Measurements from ENCODE around the gene ZNF335. TPM values are rescaled to one million over a fixed set of nuclear protein-coding genes. Genes with fewer than 3 reads are reported as not detected.

ZNF335 gene
- total and polyA plus RNA-seq, 2 experiments from 2014 or later = 13.5 to 28.1 TPM

DNA sequence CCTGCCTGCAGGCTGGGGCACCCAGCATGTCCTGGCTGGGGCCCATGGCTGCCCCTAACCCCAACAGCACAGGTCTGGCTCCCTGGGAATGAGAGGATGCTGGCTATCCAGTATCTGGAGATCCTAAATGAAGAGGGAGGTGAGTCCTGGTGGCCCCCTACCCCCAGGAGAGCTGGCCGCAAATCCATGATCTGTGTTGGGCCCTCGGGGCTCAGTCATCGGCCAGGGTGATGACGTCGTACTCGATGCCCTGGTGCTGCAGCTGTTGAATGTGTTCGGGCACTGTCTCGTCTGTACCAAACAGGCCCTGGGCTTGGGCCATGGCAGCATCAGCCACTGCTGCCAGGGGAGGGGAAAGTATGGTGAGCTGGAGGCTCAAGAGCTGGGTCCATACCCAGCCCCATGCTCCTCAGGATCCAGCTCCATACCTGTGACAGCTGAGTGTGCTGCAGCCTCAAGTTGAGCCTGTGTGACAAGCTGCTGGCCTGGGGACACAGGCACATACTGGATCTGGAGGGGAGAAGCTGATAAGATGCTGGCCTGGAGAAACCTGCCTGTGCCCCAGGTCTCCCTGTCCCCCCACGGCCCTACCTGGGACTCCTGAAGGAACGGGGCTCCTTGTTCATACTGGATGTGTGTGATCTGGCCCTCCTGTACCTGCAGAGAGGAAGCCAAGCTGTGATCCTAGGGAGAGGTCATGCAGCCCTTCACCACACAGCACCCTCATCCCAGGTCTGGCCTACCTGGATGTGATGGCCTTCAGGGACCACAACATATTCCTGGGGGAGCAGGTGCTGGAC lies 23.1 kb downstream of the ZNF335 start:
- H3K4me3 ChIP-seq = no peak overlapping the region
- no peaks in the 10 kb centered on the region for H3K27me3 ChIP-seq
- peak overlapping the region; percentile 28 for H3K27ac ChIP-seq
- no peaks in the 10 kb centered on the region for H3K9me3 ChIP-seq (ENCODE audit: low read depth)
- TF ChIP-seq, protein P1, sequence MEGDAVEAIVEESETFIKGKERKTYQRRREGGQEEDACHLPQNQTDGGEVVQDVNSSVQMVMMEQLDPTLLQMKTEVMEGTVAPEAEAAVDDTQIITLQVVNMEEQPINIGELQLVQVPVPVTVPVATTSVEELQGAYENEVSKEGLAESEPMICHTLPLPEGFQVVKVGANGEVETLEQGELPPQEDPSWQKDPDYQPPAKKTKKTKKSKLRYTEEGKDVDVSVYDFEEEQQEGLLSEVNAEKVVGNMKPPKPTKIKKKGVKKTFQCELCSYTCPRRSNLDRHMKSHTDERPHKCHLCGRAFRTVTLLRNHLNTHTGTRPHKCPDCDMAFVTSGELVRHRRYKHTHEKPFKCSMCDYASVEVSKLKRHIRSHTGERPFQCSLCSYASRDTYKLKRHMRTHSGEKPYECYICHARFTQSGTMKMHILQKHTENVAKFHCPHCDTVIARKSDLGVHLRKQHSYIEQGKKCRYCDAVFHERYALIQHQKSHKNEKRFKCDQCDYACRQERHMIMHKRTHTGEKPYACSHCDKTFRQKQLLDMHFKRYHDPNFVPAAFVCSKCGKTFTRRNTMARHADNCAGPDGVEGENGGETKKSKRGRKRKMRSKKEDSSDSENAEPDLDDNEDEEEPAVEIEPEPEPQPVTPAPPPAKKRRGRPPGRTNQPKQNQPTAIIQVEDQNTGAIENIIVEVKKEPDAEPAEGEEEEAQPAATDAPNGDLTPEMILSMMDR (IDR thresholded peaks at IDR 0.05; ENCODE audit: low read depth, low read length) = no peak
- DNase-seq (ENCODE audit: low read depth in 1 of 2, low spot score in 1 of 2) = no peak
- H3K36me3 ChIP-seq = peaks cover 58% of the 10 kb centered on the region
- H3K4me1 ChIP-seq (ENCODE audit: low read depth) = no peaks in the 10 kb centered on the region

DNA sequence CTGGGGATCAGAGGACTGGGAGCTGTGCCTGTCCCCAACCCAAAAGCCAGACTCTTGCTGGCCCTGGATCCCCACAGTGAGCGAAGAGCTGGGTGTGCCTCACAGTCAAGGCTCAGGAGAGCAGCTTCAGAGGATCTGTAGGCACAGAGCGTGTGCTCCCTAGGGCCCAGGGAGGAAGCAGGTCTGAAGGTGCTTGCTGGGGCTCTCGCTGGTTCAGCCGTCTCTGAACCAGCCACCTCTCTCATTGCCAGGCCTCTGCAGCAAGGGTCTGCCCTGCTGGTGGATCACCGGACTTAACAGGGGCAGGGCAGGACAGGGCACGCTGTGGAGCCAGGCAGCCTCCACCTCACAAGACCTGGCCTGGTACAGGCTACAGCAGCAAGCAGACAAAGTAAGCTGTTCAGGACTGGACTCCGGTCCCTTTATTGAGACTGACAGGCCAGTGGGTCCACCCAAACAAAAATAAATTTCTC lies 23.7 kb downstream of the ZNF335 start:
- TF ChIP-seq, protein P1 (IDR thresholded peaks at IDR 0.05; ENCODE audit: low read depth, low read length) = no peak
- H3K4me1 ChIP-seq (ENCODE audit: low read depth) = no peaks in the 10 kb centered on the region

DNA sequence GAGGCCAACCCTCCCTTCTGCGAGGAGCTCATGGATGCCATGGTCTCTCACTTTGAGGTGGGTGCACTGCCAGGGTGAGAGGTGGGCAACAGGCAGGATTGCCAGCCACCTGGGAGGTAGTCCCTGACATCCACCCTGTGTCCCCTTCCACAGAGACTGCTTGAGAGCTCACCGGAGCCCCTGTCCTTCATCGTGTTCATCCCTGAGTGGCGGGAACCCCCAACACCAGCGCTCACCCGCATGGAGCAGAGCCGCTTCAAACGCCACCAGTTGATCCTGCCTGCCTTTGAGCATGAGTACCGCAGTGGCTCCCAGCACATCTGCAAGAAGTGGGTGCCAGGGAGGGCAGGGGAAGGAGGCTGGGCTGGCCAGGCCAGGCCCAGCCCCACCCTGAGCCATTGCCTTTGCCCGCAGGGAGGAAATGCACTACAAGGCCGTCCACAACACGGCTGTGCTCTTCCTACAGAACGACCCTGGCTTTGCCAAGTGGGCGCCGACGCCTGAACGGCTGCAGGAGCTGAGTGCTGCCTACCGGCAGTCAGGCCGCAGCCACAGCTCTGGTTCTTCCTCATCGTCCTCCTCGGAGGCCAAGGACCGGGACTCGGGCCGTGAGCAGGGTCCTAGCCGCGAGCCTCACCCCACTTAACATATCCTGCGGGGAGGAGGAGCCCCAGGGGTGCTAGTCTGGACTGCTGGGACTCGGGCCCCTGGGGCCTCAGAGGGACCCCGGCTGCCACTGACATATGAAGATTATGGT lies 24.7 kb downstream of the ZNF335 start:
- TF ChIP-seq, protein P1 (IDR thresholded peaks at IDR 0.05; ENCODE audit: low read depth, low read length) = no peak
- Histone ChIP-seq H3K36me3 (peaks cover 70% of the 10 kb centered on the region), H3K4me1 (ENCODE audit: low read depth) (no peaks in the 10 kb centered on the region)

More for the DNA sequence above, 23.7 kb downstream of the ZNF335 start:
- no peaks in the 10 kb centered on the region for H3K9me3 ChIP-seq (ENCODE audit: low read depth)
- H3K27me3 ChIP-seq = no peaks in the 10 kb centered on the region
- H3K27ac ChIP-seq = peak overlapping the region; percentile 28
- H3K4me3 ChIP-seq = no peak overlapping the region
- H3K36me3 ChIP-seq = peaks cover 65% of the 10 kb centered on the region
- no peak for DNase-seq (ENCODE audit: low read depth in 1 of 2, low spot score in 1 of 2)

DNA sequence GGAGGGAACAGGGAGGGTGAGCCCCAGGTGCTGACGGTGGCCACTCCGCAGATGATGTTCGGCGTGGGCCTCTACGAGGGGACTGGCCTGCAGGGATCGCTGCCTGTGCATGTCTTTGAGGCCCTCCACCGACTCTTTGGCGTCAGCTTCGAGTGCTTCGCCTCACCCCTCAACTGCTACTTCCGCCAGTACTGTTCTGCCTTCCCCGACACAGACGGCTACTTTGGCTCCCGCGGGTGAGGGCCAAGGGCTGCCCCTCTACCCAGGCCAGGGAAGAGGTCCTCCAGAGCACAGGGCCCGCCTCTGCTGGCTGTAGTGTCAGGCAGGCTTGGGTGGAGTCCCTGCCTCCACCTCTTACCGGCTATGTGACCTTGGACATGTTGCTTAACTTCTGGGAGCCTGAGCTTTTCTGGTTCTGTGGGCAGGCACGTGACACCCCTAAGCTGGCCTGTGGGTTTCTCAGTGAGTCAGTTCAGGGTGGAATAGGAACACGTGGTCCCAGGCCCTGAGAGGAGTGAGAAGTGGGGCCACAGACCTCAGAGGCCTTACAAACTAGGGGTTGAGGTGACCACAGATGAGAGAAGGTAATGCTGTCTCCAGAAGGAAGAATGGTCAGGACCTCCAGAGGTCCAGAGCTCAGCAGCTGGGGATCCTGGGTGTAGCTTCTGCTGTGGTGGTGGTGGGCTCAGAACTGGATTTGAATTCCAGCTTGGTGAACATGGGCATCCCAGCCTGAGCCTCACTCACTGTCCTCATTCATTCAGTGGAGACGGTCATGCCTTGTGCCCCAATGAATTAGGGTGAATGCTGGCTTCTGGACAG lies 25.6 kb downstream of the ZNF335 start:
- H3K4me3 ChIP-seq = no peak overlapping the region
- peaks cover 63% of the 10 kb centered on the region for H3K36me3 ChIP-seq
- TF ChIP-seq, protein P1 (IDR thresholded peaks at IDR 0.05; ENCODE audit: low read depth, low read length) = no peak
- H3K27ac ChIP-seq = no peak overlapping the region
- H3K27me3 ChIP-seq = no peaks in the 10 kb centered on the region
- DNase-seq (ENCODE audit: low read depth in 1 of 2, low spot score in 1 of 2) = peak in 1 of 2 donors; percentile 62
- H3K9me3 ChIP-seq (ENCODE audit: low read depth) = no peaks in the 10 kb centered on the region
- H3K4me1 ChIP-seq (ENCODE audit: low read depth) = no peaks in the 10 kb centered on the region

More for the DNA sequence above, 24.7 kb downstream of the ZNF335 start:
- no peak overlapping the region for H3K4me3 ChIP-seq
- no peaks in the 10 kb centered on the region for H3K27me3 ChIP-seq
- DNase-seq (ENCODE audit: low read depth in 1 of 2, low spot score in 1 of 2) = no peak
- no peak overlapping the region for H3K27ac ChIP-seq
- H3K9me3 ChIP-seq (ENCODE audit: low read depth) = no peaks in the 10 kb centered on the region

DNA sequence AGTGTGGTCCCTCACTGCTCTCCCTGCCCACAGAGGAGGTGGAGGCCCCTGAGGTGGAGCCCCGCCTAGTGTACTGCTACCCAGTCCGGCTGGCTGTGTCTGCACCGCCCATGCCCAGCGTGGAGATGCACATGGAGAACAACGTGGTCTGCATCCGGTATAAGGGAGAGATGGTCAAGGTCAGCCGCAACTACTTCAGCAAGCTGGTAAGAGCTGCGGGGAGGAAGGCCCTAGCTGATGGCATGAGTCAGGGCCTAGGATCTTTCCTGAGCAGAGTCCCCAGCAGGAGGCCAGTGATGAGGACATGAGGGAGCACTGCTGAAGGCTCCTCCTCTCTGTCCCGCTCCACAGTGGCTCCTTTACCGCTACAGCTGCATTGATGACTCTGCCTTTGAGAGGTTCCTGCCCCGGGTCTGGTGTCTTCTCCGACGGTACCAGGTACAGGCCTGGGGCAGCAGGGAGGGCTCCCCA lies 26.3 kb downstream of the ZNF335 start:
- Histone ChIP-seq H3K27ac (no peak overlapping the region), H3K4me1 (ENCODE audit: low read depth) (no peaks in the 10 kb centered on the region), H3K27me3 (no peaks in the 10 kb centered on the region), H3K9me3 (ENCODE audit: low read depth) (no peaks in the 10 kb centered on the region), H3K36me3 (peaks cover 64% of the 10 kb centered on the region), H3K4me3 (no peak overlapping the region)
- TF ChIP-seq, protein P1 (IDR thresholded peaks at IDR 0.05; ENCODE audit: low read depth, low read length) = no peak
- no peak for DNase-seq (ENCODE audit: low read depth in 1 of 2, low spot score in 1 of 2)
